Psoas muscle (tissue), 8 donors: ENCODE data around the gene TXNDC11. TPM values are rescaled to one million over a fixed set of nuclear protein-coding genes. Genes with fewer than 3 reads are reported as not detected.

Experiments used
- ATAC-seq, 4 donors: fragments of 200-7000 bp; cut with Tn5 transposase; one replicate each; pipeline ENCODE4 v1.9.1; 2020; ENCODE audit warnings: moderate library complexity in 3 of 4, mild to moderate bottlenecking in 2 of 4
- DNase-seq, 2 donors: peaks; one replicate each; pipeline ENCODE4 v3.0.0-alpha.2; 2020
- H3K27ac ChIP-seq: fragments of 200-600 bp; one replicate; pipeline ENCODE4 v1.8.0; 2022
- H3K27me3 ChIP-seq, 3 donors: fragments of 200-600 bp in 1 of 3; one replicate each; pipeline versions ENCODE4 v1.6.1 to v1.8.0; 2013 to 2022; ENCODE audit warnings: low read length in 2 of 3, mild to moderate bottlenecking in 2 of 3, moderate library complexity in 1 of 3; ENCODE audit not compliant: insufficient read depth in 3 of 3
- H3K36me3 ChIP-seq, 2 donors: fragments of 200-600 bp in 1 of 2; one replicate each; pipeline versions ENCODE4 v1.6.1 to v1.8.0; 2013 to 2022; ENCODE audit warnings: low read depth in 1 of 2, mild to moderate bottlenecking in 1 of 2, moderate library complexity in 1 of 2; ENCODE audit not compliant: insufficient read depth in 1 of 2
- H3K4me1 ChIP-seq: fragments of 200-600 bp; one replicate; pipeline ENCODE4 v1.8.0; 2022
- H3K4me3 ChIP-seq: fragments of 200-600 bp; one replicate; pipeline ENCODE4 v1.8.0; 2022; ENCODE audit warnings: mild to moderate bottlenecking
- H3K9me3 ChIP-seq: fragments of 200-600 bp; one replicate; pipeline ENCODE4 v1.8.0; 2022
- CTCF ChIP-seq: fragments of 200-600 bp; IDR thresholded peaks from one replicate; pipeline ENCODE4 v1.8.0; 2022; ENCODE audit warnings: antibody characterized with exemption
- WGBS, 3 donors: extraction: QIAGEN DNeasy Blood & Tissue Kit; methylation state at CpG; one replicate each; pipeline versions ENCODE4 v1.1.6 to v1.1.7; 2013; 5-methylcytosine and 5-hydroxymethylcytosine counted together
- intact Hi-C, 2 donors: fragments of 100-400 bp; cut with DNase I; formaldehyde crosslinking; loops; one replicate each; pipeline versions ENCODE4 v1.11.0 to v1.14.2; 2022
- polyA plus RNA-seq, 3 donors: library from polyadenylated mRNA; stranded (reverse); fragments of 200-250 nt; gene quantifications; one replicate each; pipeline ENCODE4 v1.2.3, GENCODE V29; 2013
- total RNA-seq, 4 donors: library from RNA; stranded (reverse); fragmentation: NEBNext Ultra II Directional in 2 of 4; extraction: Animal tissue kit (Norgen Biotek cat#: 25700) in 2 of 4; gene quantifications; one replicate each; pipeline versions ENCODE4 v1.2.1 to v1.2.4, GENCODE V29; 2021 to 2023
- donor health status: healthy with polysubstance abuse.
- donor health status: DM: no; HTN: no; CAD: no; lungs with moderate emphysema.
- donor health status: Bipolar disorder and iron deficiency.
- donor health status: healthy.
- donor health status: DM: yes; HTN: yes; CAD: no.
- donor health status: DM: no; HTN: no; CAD: no.
- donor health status: DM: no; HTN: no; CAD: no.
- donor health status: DM: yes; HTN: yes; CAD: no.

The TXNDC11 gene
- total and polyA plus RNA-seq, 7 donors, result 21.3 to 49.1 (median 37.2) TPM

GRCh38 chr16:11708421-11708820, 34.2 kb downstream of the TXNDC11 start:
- peaks cover 63% of the 10 kb centered on the region for H3K4me1 ChIP-seq
- H3K4me3 ChIP-seq, result no peak overlapping the region
- no peaks in the 10 kb centered on the region for H3K27me3 ChIP-seq
- H3K27ac ChIP-seq, result peak overlapping the region; percentile 7
- intact Hi-C loops, result no loop called here
- ATAC-seq (no peak), DNase-seq (no peak)
- no peak for TF ChIP-seq CTCF
- peaks cover 4 to 33% of the 10 kb centered on the region in 2 donors for H3K36me3 ChIP-seq
- H3K9me3 ChIP-seq, result no peaks in the 10 kb centered on the region
- 76 to 91% (median 83%) methylated on average over 1 of the region's 1 CpG for WGBS, 3 donors

GRCh38 chr16:11707679-11708197, 34.9 kb downstream of the TXNDC11 start:
- ATAC-seq, result no peak
- intact Hi-C loops, result no loop called here
- Histone ChIP-seq H3K27ac (no peak overlapping the region), H3K27me3 (no peaks in the 10 kb centered on the region), H3K36me3 (peaks cover 4 to 34% of the 10 kb centered on the region in 2 donors), H3K9me3 (no peaks in the 10 kb centered on the region), H3K4me3 (no peak overlapping the region), H3K4me1 (peaks cover 62% of the 10 kb centered on the region)
- WGBS, 3 donors, result 89 to 92% (median 92%) methylated on average over 4 of the region's 4 CpGs
- TF ChIP-seq CTCF, result no peak
- no peak for DNase-seq

GRCh38 chr16:11706180-11706742, 36.4 kb downstream of the TXNDC11 start:
- Histone ChIP-seq H3K27me3 (no peaks in the 10 kb centered on the region), H3K36me3 (peaks cover 2 to 34% of the 10 kb centered on the region in 2 donors), H3K9me3 (no peaks in the 10 kb centered on the region), H3K4me1 (peaks cover 49% of the 10 kb centered on the region), H3K4me3 (no peak overlapping the region), H3K27ac (peak overlapping the region; percentile 80)
- no peak for TF ChIP-seq CTCF
- ATAC-seq (peak; percentile 79 to 93 (median 92)), DNase-seq (peak; percentile 47 to 83)
- intact Hi-C loops, result no loop called here
- 23 to 36% (median 24%) methylated on average over 5 of the region's 5 CpGs for WGBS, 3 donors

GRCh38 chr16:11705311-11706025, 37.2 kb downstream of the TXNDC11 start:
- H3K36me3 ChIP-seq, result peaks cover 0 to 36% of the 10 kb centered on the region in 2 donors
- peak overlapping the region; percentile 80 for H3K27ac ChIP-seq
- 39 to 65% (median 42%) methylated on average over 6 of the region's 6 CpGs for WGBS, 3 donors
- H3K4me1 ChIP-seq, result peaks cover 44% of the 10 kb centered on the region
- H3K4me3 ChIP-seq, result no peak overlapping the region
- no peaks in the 10 kb centered on the region for H3K27me3 ChIP-seq
- H3K9me3 ChIP-seq, result no peaks in the 10 kb centered on the region
- intact Hi-C loops, result loop anchor here in 1 of 2 donors (2.0 kb wide), 1 partner anchor 29 kb away; no protein-coding TSS in a partner anchor
- DNase-seq (no peak), ATAC-seq (peak in 3 of 4 donors; percentile 53 to 72 (median 55))
- TF ChIP-seq CTCF, result no peak
